HepG2 (cell line): Measurements from ENCODE around the gene IGF2BP3. TPM values are rescaled to one million over a fixed set of nuclear protein-coding genes. Genes with fewer than 3 reads are reported as not detected.
A peak's percentile ranks its signal among the peaks of the same experiment; 100 is the strongest.

Experiments
- BRF2 ChIP-seq: sonication (generic); formaldehyde crosslinking; IDR thresholded peaks from 2 replicates; pipeline ENCODE4 v1.8.1; 2022; ENCODE audit warnings: mild to moderate bottlenecking, missing genetic modification reagents
- ETV5 ChIP-seq: IDR thresholded peaks from 2 replicates; pipeline ENCODE4 v1.6.1; 2018; ENCODE audit warnings: missing biosample characterization, missing genetic modification reagents, inconsistent platforms, borderline replicate concordance
- HNF4A ChIP-seq: sonication (generic); formaldehyde crosslinking; IDR thresholded peaks from 2 replicates; pipeline ENCODE4 v1.4.0; 2020; ENCODE audit warnings: missing genetic modification reagents
- HNRNPUL1 ChIP-seq: fragments of 200-400 bp; formaldehyde crosslinking; IDR thresholded peaks from 2 replicates; pipeline ENCODE4 v1.6.1; 2017; ENCODE audit warnings: low read depth, mild to moderate bottlenecking, low read length, moderate library complexity
- HOXA3 ChIP-seq: sonication (generic); formaldehyde crosslinking; IDR thresholded peaks from 2 replicates; pipeline ENCODE4 v1.5.0; 2020; ENCODE audit warnings: missing genetic modification reagents
- KLF11 ChIP-seq: IDR thresholded peaks from 2 replicates; pipeline ENCODE4 v1.6.1; 2016; ENCODE audit warnings: missing compliant biosample characterization
- KLF13 ChIP-seq: sonication (generic); formaldehyde crosslinking; IDR thresholded peaks from 2 replicates; pipeline ENCODE4 v1.4.0; 2020; ENCODE audit warnings: mild to moderate bottlenecking, missing genetic modification reagents
- MIXL1 ChIP-seq: IDR thresholded peaks from 2 replicates; pipeline ENCODE4 v1.6.1; 2016
- MXD3 ChIP-seq: IDR thresholded peaks from 2 replicates; pipeline ENCODE4 v1.6.1; 2016; ENCODE audit warnings: mild to moderate bottlenecking, missing biosample characterization, missing genetic modification reagents
- MYNN ChIP-seq: sonication (generic); formaldehyde crosslinking; IDR thresholded peaks from 2 replicates; pipeline ENCODE4 v1.4.0; 2020; ENCODE audit warnings: mild to moderate bottlenecking, low read depth, missing genetic modification reagents
- NR1H2 ChIP-seq: sonication (generic); formaldehyde crosslinking; IDR thresholded peaks from 2 replicates; pipeline ENCODE4 v1.8.1; 2022; ENCODE audit warnings: low read depth, missing genetic modification reagents, borderline replicate concordance
- NR2F2 ChIP-seq: IDR thresholded peaks from 2 replicates; pipeline ENCODE4 v1.6.1; 2012; ENCODE audit warnings: low read depth, inconsistent platforms, borderline replicate concordance
- PBX3 ChIP-seq: sonication (generic); formaldehyde crosslinking; IDR thresholded peaks from 2 replicates; pipeline ENCODE4 v1.8.1; 2023; ENCODE audit warnings: missing genetic modification reagents, inconsistent platforms, borderline replicate concordance
- RBFOX2 ChIP-seq: fragments of 200-400 bp; formaldehyde crosslinking; IDR thresholded peaks from 2 replicates; pipeline ENCODE4 v1.6.1; 2017; ENCODE audit warnings: low read depth, mild to moderate bottlenecking, low read length
- SIN3A ChIP-seq: IDR thresholded peaks from 2 replicates; pipeline ENCODE4 v1.6.1; 2011; ENCODE audit warnings: low read depth, mild to moderate bottlenecking, control low read depth, low read length, borderline replicate concordance
- SRF ChIP-seq: IDR thresholded peaks from 2 replicates; pipeline ENCODE4 v1.6.1; 2011; ENCODE audit warnings: mild to moderate bottlenecking, low read depth, low read length, moderate library complexity
- ZBTB42 ChIP-seq: sonication (generic); formaldehyde crosslinking; IDR thresholded peaks from 2 replicates; pipeline ENCODE4 v1.5.0; 2020; ENCODE audit warnings: mild to moderate bottlenecking, missing genetic modification reagents
- ZEB1 ChIP-seq: IDR thresholded peaks from 2 replicates; pipeline ENCODE4 v1.6.1; 2012; ENCODE audit warnings: mild to moderate bottlenecking, low read depth, inconsistent platforms; ENCODE audit not compliant: insufficient replicate concordance
- ZNF101 ChIP-seq: sonication (generic); formaldehyde crosslinking; IDR thresholded peaks from 2 replicates; pipeline ENCODE4 v1.4.0; 2020; ENCODE audit warnings: mild to moderate bottlenecking, low read depth, missing genetic modification reagents, borderline replicate concordance
- ZNF263 ChIP-seq: sonication (generic); formaldehyde crosslinking; IDR thresholded peaks from 2 replicates; pipeline ENCODE4 v1.4.0; 2020; ENCODE audit warnings: missing genetic modification reagents
- ZNF431 ChIP-seq: sonication (generic); formaldehyde crosslinking; IDR thresholded peaks from 2 replicates; pipeline ENCODE4 v1.9.0; 2022; ENCODE audit warnings: missing genetic modification reagents, low read depth, mild to moderate bottlenecking, borderline replicate concordance
- ZNF501 ChIP-seq: sonication (generic); formaldehyde crosslinking; IDR thresholded peaks from 2 replicates; pipeline ENCODE4 v1.5.1; 2020; ENCODE audit warnings: mild to moderate bottlenecking, moderate library complexity, missing genetic modification reagents
- ZNF510 ChIP-seq: sonication (generic); formaldehyde crosslinking; IDR thresholded peaks from 2 replicates; pipeline ENCODE4 v1.4.0; 2020; ENCODE audit warnings: low read depth, mild to moderate bottlenecking, missing genetic modification reagents
- ZNF7 ChIP-seq: IDR thresholded peaks from 2 replicates; pipeline ENCODE4 v1.6.1; 2016; ENCODE audit warnings: missing biosample characterization, missing genetic modification reagents
- ZNF724P ChIP-seq: sonication (generic); formaldehyde crosslinking; IDR thresholded peaks from 2 replicates; pipeline ENCODE4 v1.8.0; 2022; ENCODE audit warnings: missing genetic modification reagents, borderline replicate concordance
- ZNF790 ChIP-seq: sonication (generic); formaldehyde crosslinking; IDR thresholded peaks from 2 replicates; pipeline ENCODE4 v1.8.0; 2022; ENCODE audit warnings: missing genetic modification reagents, mild to moderate bottlenecking, borderline replicate concordance
- polyA plus RNA-seq, 8 experiments: library from polyadenylated mRNA; depleted of rRNA in 3 of 8; stranded (reverse) in 7 of 8; unstranded in 1 of 8; fragments of >200 nt; fragmentation: Illumina TruSeq in 4 of 8; extraction: Trizol in 4 of 8; gene quantifications; 2 replicates each; pipeline versions ENCODE4 v1.2.1 to v1.2.3, GENCODE V29; 2011 to 2016; ENCODE audit warnings: low read depth in 4 of 8, missing spikeins in 1 of 8, mixed read lengths in 1 of 8; ENCODE audit not compliant: insufficient read depth in 1 of 8
- total RNA-seq, 5 experiments: library from RNA; depleted of rRNA; stranded (reverse); fragments of >200 nt; fragmentation: Illumina TruSeq; extraction: Trizol; gene quantifications; 2 replicates each; pipeline ENCODE4 v1.2.3, GENCODE V29; 2016; ENCODE audit warnings: low read depth in 1 of 5

Gene IGF2BP3
- total and polyA plus RNA-seq, 2 of the 13 experiments (the other 11 are each of a cell fraction or from before 2014, with no cell fraction given): 37.7 to 39.5 TPM

GRCh38 chr7:23358152-23358674, 112.1 kb downstream of the IGF2BP3 start (continued):
- TF ChIP-seq PBX3 (no peak), BRF2 (CRISPR knock-in tag) (no peak), NR2F2 (0 out of 2 replicates have a peak, but pooled peaks have one; percentile 39), NR1H2 (CRISPR knock-in tag) (no peak), KLF11 (CRISPR knock-in tag) (no peak), MIXL1 (CRISPR knock-in tag) (no peak; the same call in 1 of the 2 replicates), HNF4A (CRISPR knock-in tag) (peak; percentile 63), ZEB1 (no peak), ZBTB42 (CRISPR knock-in tag) (no peak), RBFOX2 (no peak), ZNF101 (CRISPR knock-in tag) (no peak), MXD3 (CRISPR knock-in tag) (no peak), ZNF431 (CRISPR knock-in tag) (no peak), KLF13 (CRISPR knock-in tag) (no peak), ZNF510 (no peak), ZNF7 (peak; percentile 75), HNRNPUL1 (no peak), MYNN (CRISPR knock-in tag) (no peak), ZNF724P (CRISPR knock-in tag) (no peak), HOXA3 (CRISPR knock-in tag) (peak; percentile 17; the same call in 1 of the 2 replicates), ZNF263 (CRISPR knock-in tag) (no peak), ZNF501 (CRISPR knock-in tag) (no peak), ZNF790 (CRISPR knock-in tag) (no peak), ETV5 (CRISPR knock-in tag) (no peak), SRF (no peak), SIN3A (no peak)
